ENCODE measurements around the gene NAT8L. TPM values are rescaled to one million over a fixed set of nuclear protein-coding genes. Genes with fewer than 3 reads are reported as not detected.

Gene NAT8L
- total RNA-seq, 1 donor from 2014 or later, result 0.64 TPM

DNA sequence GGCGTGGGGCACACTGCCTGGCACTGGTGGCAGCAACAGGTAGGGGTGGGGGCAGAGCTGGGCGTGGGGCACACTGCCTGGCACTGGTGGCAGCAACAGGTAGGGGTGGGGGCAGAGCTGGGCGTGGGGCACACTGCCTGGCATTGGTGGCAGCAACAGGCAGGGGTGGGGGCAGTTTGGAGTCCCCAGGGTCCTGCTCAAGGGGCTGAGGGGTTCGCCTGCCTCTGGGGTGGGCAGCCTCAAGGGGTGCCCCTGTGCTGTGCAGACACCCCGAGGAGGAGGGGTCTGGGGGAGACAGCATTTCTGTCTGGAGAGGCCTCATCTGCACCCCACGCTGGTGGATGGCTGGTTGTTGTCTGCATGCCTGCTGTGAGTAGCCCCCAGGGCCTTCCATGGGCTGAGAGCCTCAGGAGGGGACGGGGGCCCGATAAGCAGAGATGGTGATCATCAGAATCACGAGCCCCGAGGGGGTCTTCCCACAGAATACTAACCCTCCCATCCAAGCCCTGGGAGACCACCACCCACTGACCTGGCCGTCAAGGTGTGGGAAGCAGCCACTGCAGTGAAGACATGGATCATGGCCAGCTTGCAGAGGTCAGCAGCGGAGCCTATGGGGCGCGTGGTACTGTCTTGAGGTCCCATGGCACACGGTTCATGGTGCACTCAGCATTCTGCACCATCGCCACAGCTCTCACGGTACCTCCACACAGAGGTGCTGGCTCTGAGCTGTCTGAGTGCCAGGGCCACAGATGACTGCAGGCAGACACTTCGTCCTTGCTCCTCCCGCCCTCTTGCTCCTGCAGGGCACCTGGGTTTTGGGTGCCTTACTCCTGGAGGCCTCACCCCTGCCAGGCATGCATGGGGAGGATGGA is 21.5 kb downstream of the NAT8L start:
- Mint-ChIP-seq H3K27ac (ENCODE audit: unreplicated experiment) (no peak overlapping the region), H3K27me3 (ENCODE audit: unreplicated experiment) (no peaks in the 10 kb centered on the region), H3K9me3 (ENCODE audit: unreplicated experiment) (no peaks in the 10 kb centered on the region), H3K4me1 (ENCODE audit: unreplicated experiment) (no peaks in the 10 kb centered on the region), H3K4me3 (ENCODE audit: unreplicated experiment) (no peak overlapping the region), H3K36me3 (ENCODE audit: unreplicated experiment) (no peaks in the 10 kb centered on the region)
- TF ChIP-seq, protein P1, sequence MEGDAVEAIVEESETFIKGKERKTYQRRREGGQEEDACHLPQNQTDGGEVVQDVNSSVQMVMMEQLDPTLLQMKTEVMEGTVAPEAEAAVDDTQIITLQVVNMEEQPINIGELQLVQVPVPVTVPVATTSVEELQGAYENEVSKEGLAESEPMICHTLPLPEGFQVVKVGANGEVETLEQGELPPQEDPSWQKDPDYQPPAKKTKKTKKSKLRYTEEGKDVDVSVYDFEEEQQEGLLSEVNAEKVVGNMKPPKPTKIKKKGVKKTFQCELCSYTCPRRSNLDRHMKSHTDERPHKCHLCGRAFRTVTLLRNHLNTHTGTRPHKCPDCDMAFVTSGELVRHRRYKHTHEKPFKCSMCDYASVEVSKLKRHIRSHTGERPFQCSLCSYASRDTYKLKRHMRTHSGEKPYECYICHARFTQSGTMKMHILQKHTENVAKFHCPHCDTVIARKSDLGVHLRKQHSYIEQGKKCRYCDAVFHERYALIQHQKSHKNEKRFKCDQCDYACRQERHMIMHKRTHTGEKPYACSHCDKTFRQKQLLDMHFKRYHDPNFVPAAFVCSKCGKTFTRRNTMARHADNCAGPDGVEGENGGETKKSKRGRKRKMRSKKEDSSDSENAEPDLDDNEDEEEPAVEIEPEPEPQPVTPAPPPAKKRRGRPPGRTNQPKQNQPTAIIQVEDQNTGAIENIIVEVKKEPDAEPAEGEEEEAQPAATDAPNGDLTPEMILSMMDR (IDR thresholded peaks at IDR 0.05), result no peak
- DNase-seq (ENCODE audit: extremely low spot score, unreplicated experiment), result peak; percentile 73

- Mint-ChIP-seq H3K27me3 (ENCODE audit: unreplicated experiment) (no peaks in the 10 kb centered on the region), H3K9me3 (ENCODE audit: unreplicated experiment) (no peaks in the 10 kb centered on the region), H3K27ac (ENCODE audit: unreplicated experiment) (no peak overlapping the region), H3K4me3 (ENCODE audit: unreplicated experiment) (no peak overlapping the region), H3K36me3 (ENCODE audit: unreplicated experiment) (no peaks in the 10 kb centered on the region), H3K4me1 (ENCODE audit: unreplicated experiment) (no peaks in the 10 kb centered on the region)
- TF ChIP-seq, protein P1 (IDR thresholded peaks at IDR 0.05), result no peak
- peak; percentile 46 for DNase-seq (ENCODE audit: extremely low spot score, unreplicated experiment)
These were observed 22.4 kb downstream of the NAT8L start for GRCh38 chr4:2081540-2081939.

DNA sequence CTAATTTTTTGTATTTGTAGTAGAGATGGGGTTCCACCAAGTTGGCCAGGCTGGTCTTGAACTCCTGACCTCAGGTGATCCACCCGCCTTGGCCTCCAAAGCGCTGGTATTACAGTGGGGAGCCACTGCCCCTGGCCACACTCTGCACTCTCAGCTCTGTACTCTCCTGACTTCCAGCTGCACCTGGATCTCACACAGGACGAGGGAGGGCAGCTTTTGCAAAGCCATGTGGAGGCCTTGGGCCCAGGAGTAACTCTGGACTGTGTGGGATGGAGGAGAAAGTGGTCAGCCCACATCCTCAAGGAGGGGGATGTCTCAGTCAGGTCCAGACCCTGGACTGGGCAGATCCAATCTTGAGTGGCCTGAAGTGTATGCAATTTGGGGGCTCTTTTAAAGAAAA is 23.0 kb downstream of the NAT8L start:
- DNase-seq (ENCODE audit: extremely low spot score, unreplicated experiment), result peak; percentile 79
- H3K27me3 Mint-ChIP-seq (ENCODE audit: unreplicated experiment), result no peaks in the 10 kb centered on the region
- H3K4me3 Mint-ChIP-seq (ENCODE audit: unreplicated experiment), result no peak overlapping the region
- no peak overlapping the region for H3K27ac Mint-ChIP-seq (ENCODE audit: unreplicated experiment)
- H3K9me3 Mint-ChIP-seq (ENCODE audit: unreplicated experiment), result no peaks in the 10 kb centered on the region
- H3K36me3 Mint-ChIP-seq (ENCODE audit: unreplicated experiment), result no peaks in the 10 kb centered on the region
- no peaks in the 10 kb centered on the region for H3K4me1 Mint-ChIP-seq (ENCODE audit: unreplicated experiment)
- TF ChIP-seq, protein P1 (IDR thresholded peaks at IDR 0.05), result no peak

DNA sequence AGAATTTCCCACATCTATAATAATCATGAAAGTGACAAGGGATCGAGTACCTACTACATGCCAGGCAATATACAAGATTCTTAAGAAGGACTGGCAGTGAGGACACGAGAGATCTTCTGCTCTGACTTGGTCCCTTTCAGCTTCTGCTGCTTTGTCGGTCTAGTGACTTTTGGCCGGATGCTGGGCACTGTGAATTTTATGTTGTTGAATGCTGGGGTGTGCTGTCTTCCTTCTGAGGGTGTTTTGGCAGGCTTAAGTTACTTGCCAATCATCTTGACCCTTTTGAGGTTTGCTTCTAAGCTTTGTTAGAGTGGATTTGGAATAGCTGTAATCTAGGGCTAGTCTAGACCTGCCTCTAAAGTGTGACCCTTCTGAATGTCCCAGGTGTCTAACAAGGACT is 23.5 kb downstream of the NAT8L start:
- Mint-ChIP-seq H3K27me3 (ENCODE audit: unreplicated experiment) (no peaks in the 10 kb centered on the region), H3K4me1 (ENCODE audit: unreplicated experiment) (no peaks in the 10 kb centered on the region), H3K9me3 (ENCODE audit: unreplicated experiment) (no peaks in the 10 kb centered on the region), H3K4me3 (ENCODE audit: unreplicated experiment) (no peak overlapping the region), H3K27ac (ENCODE audit: unreplicated experiment) (no peak overlapping the region), H3K36me3 (ENCODE audit: unreplicated experiment) (no peaks in the 10 kb centered on the region)
- DNase-seq (ENCODE audit: extremely low spot score, unreplicated experiment), result peak; percentile 57
- TF ChIP-seq, protein P1 (IDR thresholded peaks at IDR 0.05), result no peak

DNA sequence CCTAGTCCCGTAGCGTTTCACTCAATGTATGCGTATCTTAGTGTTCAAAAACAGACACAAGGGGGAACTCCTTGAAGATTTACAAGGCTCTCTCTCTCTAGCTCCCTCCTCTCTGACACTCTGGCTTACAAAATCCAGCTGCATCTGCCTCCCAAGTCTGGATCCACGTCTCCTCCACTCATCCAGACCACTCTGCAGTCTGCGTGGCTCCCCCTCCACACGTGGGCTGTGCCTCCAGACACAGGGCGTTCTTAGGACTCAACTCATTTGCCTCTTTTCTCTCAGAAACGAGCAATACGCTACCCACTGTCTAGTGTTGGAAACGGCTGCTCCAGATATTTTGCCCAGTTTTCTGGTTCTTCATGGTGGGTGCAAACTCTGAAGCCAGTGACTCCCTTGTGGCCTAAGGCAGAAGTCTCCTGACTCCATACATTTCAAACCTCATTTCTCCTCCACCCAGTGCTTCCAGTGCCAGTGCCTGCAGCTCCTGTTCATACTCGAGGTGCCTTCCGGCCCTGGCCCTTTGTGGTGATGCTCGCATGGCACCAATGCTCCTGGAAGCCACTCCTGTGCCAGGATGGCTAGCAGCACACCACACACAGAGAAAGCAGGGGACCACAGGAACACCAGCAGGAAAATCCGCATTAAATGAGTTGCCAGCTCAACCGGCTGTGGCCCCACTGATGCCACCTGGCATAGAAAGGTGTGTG is 24.1 kb downstream of the NAT8L start:
- DNase-seq (ENCODE audit: extremely low spot score, unreplicated experiment), result peak; percentile 53
- H3K4me3 Mint-ChIP-seq (ENCODE audit: unreplicated experiment), result no peak overlapping the region

More for the DNA sequence above, 24.1 kb downstream of the NAT8L start:
- Mint-ChIP-seq H3K27me3 (ENCODE audit: unreplicated experiment) (no peaks in the 10 kb centered on the region), H3K36me3 (ENCODE audit: unreplicated experiment) (no peaks in the 10 kb centered on the region), H3K27ac (ENCODE audit: unreplicated experiment) (no peak overlapping the region), H3K9me3 (ENCODE audit: unreplicated experiment) (no peaks in the 10 kb centered on the region), H3K4me1 (ENCODE audit: unreplicated experiment) (no peaks in the 10 kb centered on the region)
- TF ChIP-seq, protein P1 (IDR thresholded peaks at IDR 0.05), result no peak

All from osteocyte (in vitro differentiated cells).